AG04449 (cell line): ENCODE data around the gene MAST4.

Source experiments
- CTCF ChIA-PET: fragments of 350-600 bp; formaldehyde crosslinking; extraction: SDS; loops from one replicate; lab custom pipeline; 2021; ENCODE audit warnings: antibody characterized with exemption; lab: Yijun Ruan, JAX
- POLR2A ChIA-PET: fragments of 400-600, 350-600 bp; formaldehyde crosslinking; extraction: SDS; loops from one replicate; lab custom pipeline; 2020; ENCODE audit warnings: antibody characterized with exemption, inconsistent platforms; lab: Yijun Ruan, JAX
- DNase-seq: peaks from one replicate; pipeline ENCODE4 v3.0.0-alpha.2; 2010; ENCODE audit warnings: low read depth, low spot score
- H3K4me3 ChIP-seq: 2 replicates; pipeline ENCODE4 v1.5.1; 2011; ENCODE audit warnings: low read depth, mild to moderate bottlenecking, control low read depth, low read length
- TF ChIP-seq, protein P1 (sequence below): IDR thresholded peaks from one replicate; pipeline ENCODE4 v1.5.1; 2011; ENCODE audit warnings: mild to moderate bottlenecking, moderate library complexity, low read length, control low read depth, inconsistent platforms; ENCODE audit not compliant: insufficient read depth; ENCODE audit errors: missing control alignments

Gene MAST4

GRCh38 chr5:67047616-67048015 lies 451.4 kb downstream of the MAST4 start:
- POLR2A ChIA-PET = no interaction called here
- DNase-seq = no peak

GRCh38 chr5:67050125-67050524 lies 453.9 kb downstream of the MAST4 start:
- ChIA-PET CTCF (interaction anchor here (1.1 to 1.6 kb wide), 2 partner anchors 11 to 35 kb away, joined by 3 to 5 read pairs; no protein-coding TSS in a partner anchor), POLR2A (no interaction called here)
- no peak overlapping the region for H3K4me3 ChIP-seq
- DNase-seq = no peak
- TF ChIP-seq, protein P1, sequence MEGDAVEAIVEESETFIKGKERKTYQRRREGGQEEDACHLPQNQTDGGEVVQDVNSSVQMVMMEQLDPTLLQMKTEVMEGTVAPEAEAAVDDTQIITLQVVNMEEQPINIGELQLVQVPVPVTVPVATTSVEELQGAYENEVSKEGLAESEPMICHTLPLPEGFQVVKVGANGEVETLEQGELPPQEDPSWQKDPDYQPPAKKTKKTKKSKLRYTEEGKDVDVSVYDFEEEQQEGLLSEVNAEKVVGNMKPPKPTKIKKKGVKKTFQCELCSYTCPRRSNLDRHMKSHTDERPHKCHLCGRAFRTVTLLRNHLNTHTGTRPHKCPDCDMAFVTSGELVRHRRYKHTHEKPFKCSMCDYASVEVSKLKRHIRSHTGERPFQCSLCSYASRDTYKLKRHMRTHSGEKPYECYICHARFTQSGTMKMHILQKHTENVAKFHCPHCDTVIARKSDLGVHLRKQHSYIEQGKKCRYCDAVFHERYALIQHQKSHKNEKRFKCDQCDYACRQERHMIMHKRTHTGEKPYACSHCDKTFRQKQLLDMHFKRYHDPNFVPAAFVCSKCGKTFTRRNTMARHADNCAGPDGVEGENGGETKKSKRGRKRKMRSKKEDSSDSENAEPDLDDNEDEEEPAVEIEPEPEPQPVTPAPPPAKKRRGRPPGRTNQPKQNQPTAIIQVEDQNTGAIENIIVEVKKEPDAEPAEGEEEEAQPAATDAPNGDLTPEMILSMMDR = no peak

More at GRCh38 chr5:67047616-67048015, 451.4 kb downstream of the MAST4 start:
- CTCF ChIA-PET = interaction anchor here (1.1 kb wide), 1 partner anchor 60 kb away, joined by 4 read pairs; no protein-coding TSS in a partner anchor
- H3K4me3 ChIP-seq = no peak overlapping the region
- TF ChIP-seq, protein P1 = no peak

- no peak overlapping the region for H3K4me3 ChIP-seq
- TF ChIP-seq, protein P1 = no peak
- DNase-seq = no peak
- ChIA-PET POLR2A (no interaction called here), CTCF (interaction anchor here (1.1 to 1.6 kb wide), 2 partner anchors 12 to 36 kb away, joined by 3 to 5 read pairs; no protein-coding TSS in a partner anchor)
These were observed 454.4 kb downstream of the MAST4 start for GRCh38 chr5:67050635-67051034.

GRCh38 chr5:67051164-67051563 lies 455.0 kb downstream of the MAST4 start:
- ChIA-PET POLR2A (no interaction called here), CTCF (no interaction called here)
- TF ChIP-seq, protein P1 = no peak
- no peak overlapping the region for H3K4me3 ChIP-seq
- no peak for DNase-seq

GRCh38 chr5:67052034-67052433 lies 455.8 kb downstream of the MAST4 start:
- CTCF ChIA-PET = no interaction called here
- no peak overlapping the region for H3K4me3 ChIP-seq
- no peak for DNase-seq
- TF ChIP-seq, protein P1 = no peak
- POLR2A ChIA-PET = no interaction called here

GRCh38 chr5:67053229-67053628 lies 457.0 kb downstream of the MAST4 start:
- no peak for DNase-seq
- ChIA-PET CTCF (no interaction called here), POLR2A (no interaction called here)
- H3K4me3 ChIP-seq = no peak overlapping the region
- TF ChIP-seq, protein P1 = no peak
